ENCODE data around the gene STK24.
"Not testable (repeated sequence)": the region's sequence is repeated elsewhere in the genome, so short reads cannot be mapped to it uniquely, and the experiment has no call there.

The STK24 gene

GRCh38 chr13:98606296-98606695 is 29.4 kb upstream of the STK24 start:
- TF ChIP-seq CTCF (IDR thresholded peaks at IDR 0.05) (no peak), ZFX (IDR thresholded peaks at IDR 0.05; ENCODE audit: borderline replicate concordance) (no peak)
- H3K27ac ChIP-seq = no peak overlapping the region

GRCh38 chr13:98599502-98600328 is 22.8 kb upstream of the STK24 start:
- TF ChIP-seq ZFX (IDR thresholded peaks at IDR 0.05; ENCODE audit: borderline replicate concordance) (no peak), CTCF (IDR thresholded peaks at IDR 0.05) (no peak)

GRCh38 chr13:98598043-98598442 is 21.1 kb upstream of the STK24 start:
- TF ChIP-seq CTCF (IDR thresholded peaks at IDR 0.05) = peak; percentile 19
- no peak for TF ChIP-seq ZFX (IDR thresholded peaks at IDR 0.05; ENCODE audit: borderline replicate concordance)
- H3K27ac ChIP-seq = no peak overlapping the region

More at GRCh38 chr13:98599502-98600328, 22.8 kb upstream of the STK24 start:
- H3K27ac ChIP-seq = no peak overlapping the region

- TF ChIP-seq CTCF (IDR thresholded peaks at IDR 0.05) = no peak
- no peak for TF ChIP-seq ZFX (IDR thresholded peaks at IDR 0.05; ENCODE audit: borderline replicate concordance)
- H3K27ac ChIP-seq = no peak overlapping the region
Measured at GRCh38 chr13:98595134-98595533, 18.2 kb upstream of the STK24 start.

GRCh38 chr13:98592362-98592732 is 15.4 kb upstream of the STK24 start:
- H3K27ac ChIP-seq = no peak overlapping the region
- TF ChIP-seq ZFX (IDR thresholded peaks at IDR 0.05; ENCODE audit: borderline replicate concordance) = no peak
- no peak for TF ChIP-seq CTCF (IDR thresholded peaks at IDR 0.05)

GRCh38 chr13:98591721-98592361 is 14.9 kb upstream of the STK24 start:
- TF ChIP-seq ZFX (IDR thresholded peaks at IDR 0.05; ENCODE audit: borderline replicate concordance) = no peak
- TF ChIP-seq CTCF (IDR thresholded peaks at IDR 0.05) = no peak
- no peak overlapping the region for H3K27ac ChIP-seq

- H3K27ac ChIP-seq = not testable (repeated sequence)
Measured at GRCh38 chr13:98590471-98590870, 13.6 kb upstream of the STK24 start.

- not testable (repeated sequence) for H3K27ac ChIP-seq
Measured at GRCh38 chr13:98589516-98589915, 12.6 kb upstream of the STK24 start.
